GM12875 (cell line): ENCODE measurements around the gene RCOR2.

ENCODE experiments used
- H3K4me3 ChIP-seq: one replicate; pipeline ENCODE4 v1.5.1; 2011; ENCODE audit warnings: low read depth, low read length, control low read depth
- TF ChIP-seq, protein P1 (sequence below): IDR thresholded peaks from 2 replicates; pipeline ENCODE4 v1.5.1; 2011; ENCODE audit warnings: low read depth, mild to moderate bottlenecking, control low read depth, inconsistent platforms, low read length, moderate library complexity, borderline replicate concordance; ENCODE audit not compliant: insufficient read depth

RCOR2 gene

DNA sequence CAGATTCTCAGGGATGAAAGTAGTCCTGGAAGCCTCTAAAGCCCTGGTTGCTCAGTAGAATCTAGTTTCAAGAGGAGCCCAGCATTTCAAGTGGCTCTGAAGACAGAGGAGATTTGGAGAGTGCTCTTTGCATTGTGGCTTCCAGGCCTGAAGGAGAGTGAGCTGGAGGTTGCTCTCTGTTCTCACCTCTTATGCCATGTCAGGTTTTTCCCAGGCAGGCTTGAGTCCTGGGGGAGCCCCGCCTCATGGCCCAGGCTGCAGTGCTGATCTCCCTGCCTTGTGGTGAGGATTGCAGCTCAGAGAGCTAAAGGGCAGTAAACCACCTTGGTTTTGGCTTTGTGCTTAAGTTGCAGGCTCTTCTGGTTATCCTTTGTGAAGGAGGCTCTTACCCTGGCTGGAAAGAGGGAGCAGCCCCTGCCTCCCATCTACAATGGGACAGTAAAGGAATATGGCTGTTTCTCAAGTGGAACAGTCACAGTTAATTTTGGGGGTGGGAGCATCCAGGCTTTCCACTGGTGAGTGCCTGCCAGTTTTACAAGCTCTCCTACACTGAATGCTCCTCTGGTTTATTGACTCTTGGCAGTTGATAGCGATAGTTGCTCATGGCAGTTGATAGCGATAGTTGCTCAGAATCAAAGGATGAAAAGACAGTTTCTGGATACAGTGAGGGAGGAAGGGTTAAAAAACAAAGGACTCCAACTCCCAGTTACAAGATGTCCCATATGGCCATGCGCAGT is 32.6 kb downstream of the RCOR2 start:
- no peak overlapping the region for H3K4me3 ChIP-seq
- TF ChIP-seq, protein P1, sequence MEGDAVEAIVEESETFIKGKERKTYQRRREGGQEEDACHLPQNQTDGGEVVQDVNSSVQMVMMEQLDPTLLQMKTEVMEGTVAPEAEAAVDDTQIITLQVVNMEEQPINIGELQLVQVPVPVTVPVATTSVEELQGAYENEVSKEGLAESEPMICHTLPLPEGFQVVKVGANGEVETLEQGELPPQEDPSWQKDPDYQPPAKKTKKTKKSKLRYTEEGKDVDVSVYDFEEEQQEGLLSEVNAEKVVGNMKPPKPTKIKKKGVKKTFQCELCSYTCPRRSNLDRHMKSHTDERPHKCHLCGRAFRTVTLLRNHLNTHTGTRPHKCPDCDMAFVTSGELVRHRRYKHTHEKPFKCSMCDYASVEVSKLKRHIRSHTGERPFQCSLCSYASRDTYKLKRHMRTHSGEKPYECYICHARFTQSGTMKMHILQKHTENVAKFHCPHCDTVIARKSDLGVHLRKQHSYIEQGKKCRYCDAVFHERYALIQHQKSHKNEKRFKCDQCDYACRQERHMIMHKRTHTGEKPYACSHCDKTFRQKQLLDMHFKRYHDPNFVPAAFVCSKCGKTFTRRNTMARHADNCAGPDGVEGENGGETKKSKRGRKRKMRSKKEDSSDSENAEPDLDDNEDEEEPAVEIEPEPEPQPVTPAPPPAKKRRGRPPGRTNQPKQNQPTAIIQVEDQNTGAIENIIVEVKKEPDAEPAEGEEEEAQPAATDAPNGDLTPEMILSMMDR, result no peak

DNA sequence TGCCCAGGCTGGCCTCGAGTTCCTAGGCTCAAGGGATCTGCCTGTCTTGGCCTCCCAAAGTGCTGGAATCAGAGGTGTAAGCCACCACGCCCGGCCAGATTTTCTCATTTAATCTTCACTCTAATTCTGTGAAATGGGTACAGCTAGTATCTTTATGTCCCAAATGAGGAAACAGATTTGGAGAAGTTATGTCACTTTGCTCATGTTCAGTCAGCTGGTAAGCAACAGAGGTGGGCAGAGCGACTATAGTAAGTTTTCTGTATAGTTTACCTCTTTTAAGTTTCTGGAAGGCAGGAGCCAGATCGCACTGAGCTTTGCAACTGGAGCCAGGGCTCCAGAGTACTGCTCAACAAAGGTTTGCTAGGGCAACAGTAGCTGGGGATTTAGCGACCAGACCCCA is 33.2 kb downstream of the RCOR2 start:
- H3K4me3 ChIP-seq, result no peak overlapping the region
- TF ChIP-seq, protein P1, result no peak

DNA sequence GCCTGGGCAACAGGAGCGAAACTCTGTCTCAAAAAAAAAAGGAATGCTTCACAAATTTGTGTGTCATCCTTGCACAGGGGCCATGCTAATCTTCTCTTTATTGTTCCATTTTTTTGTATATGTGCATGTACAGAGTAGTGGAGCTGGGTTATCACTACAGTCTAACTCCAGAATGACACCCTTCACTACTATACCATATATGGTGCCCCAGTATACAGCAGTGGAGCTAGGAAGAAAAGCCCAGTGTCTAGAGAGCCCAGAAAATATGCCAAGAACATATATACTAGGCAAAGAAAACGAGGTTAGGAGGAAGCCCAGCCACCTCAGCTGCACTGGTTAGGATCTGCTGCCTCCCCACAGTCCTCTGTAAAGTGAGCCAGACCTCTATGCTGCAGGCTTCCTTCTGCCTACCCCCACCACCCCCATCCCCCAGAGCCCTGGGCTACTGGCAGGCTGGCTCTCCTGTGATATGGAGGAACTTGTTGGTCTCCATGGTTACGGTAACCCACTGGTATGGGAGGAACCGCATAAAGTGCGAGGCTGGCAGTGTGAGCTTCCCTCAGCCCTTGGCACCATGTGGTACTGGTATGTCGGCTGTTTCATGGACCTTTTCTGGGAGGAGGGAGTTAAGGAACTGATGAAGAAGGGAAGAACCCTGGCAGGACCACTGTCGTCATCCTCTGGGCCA is 34.3 kb downstream of the RCOR2 start:
- no peak overlapping the region for H3K4me3 ChIP-seq

DNA sequence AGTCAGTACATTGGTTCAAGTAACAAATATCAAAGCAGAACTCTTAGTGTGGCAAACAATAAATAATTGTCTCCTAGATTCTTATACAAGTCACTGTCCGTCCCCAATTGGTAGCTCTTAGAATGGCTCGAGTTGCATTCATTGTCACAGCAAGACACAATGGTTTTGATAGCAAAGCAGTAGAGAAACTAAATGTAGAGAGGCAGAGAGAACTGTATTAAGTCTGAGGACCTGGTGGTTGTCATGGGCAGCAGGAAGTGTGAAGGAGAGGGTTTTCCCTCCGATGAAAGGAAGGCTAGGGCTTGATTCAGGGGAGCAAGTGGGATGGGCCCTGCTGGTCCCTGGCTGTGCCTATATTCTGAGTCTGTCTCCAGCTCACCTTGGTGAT is 36.6 kb downstream of the RCOR2 start:
- H3K4me3 ChIP-seq, result no peak overlapping the region
- TF ChIP-seq, protein P1, result no peak

More for the DNA sequence above, 34.3 kb downstream of the RCOR2 start:
- TF ChIP-seq, protein P1, result no peak

DNA sequence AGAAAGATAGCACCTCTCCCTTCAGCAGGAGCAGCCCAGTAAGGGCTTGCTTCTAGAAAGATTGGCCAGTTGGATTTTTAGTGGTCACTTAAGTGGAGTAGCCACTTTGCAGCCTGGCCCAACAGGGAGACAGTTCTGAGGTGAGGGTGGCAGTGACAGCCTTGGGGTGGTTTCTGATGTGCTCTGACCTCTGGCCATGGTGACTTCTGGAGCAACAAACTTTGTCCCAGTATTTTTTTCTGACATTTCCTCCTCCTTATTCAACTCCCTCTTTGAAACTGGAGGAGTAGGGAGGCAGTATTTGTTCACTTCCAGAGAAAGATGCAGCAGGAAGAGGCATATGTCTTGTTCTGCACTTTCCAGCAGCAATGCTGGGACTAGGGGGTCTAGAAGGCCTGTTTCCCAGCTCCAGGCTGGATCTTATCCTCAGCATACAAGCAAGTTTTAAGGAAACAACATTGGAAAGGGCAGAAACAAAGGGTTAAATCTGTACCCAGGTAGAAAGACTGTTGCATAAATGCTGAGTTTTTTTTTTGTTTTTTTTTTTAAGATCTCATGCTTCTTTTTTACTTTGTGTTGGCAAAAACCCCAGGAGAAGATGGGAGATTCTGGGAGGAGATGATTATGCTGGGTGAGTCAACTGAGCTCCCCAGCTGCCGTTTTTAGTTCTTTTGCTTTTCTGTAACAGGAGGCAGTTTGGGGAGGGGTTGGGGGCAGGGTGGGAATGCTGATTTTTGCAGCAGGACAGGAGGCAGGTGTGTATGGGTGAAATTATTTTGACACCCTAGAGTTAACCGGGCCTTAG is 37.2 kb downstream of the RCOR2 start:
- TF ChIP-seq, protein P1, result no peak
- H3K4me3 ChIP-seq, result no peak overlapping the region

DNA sequence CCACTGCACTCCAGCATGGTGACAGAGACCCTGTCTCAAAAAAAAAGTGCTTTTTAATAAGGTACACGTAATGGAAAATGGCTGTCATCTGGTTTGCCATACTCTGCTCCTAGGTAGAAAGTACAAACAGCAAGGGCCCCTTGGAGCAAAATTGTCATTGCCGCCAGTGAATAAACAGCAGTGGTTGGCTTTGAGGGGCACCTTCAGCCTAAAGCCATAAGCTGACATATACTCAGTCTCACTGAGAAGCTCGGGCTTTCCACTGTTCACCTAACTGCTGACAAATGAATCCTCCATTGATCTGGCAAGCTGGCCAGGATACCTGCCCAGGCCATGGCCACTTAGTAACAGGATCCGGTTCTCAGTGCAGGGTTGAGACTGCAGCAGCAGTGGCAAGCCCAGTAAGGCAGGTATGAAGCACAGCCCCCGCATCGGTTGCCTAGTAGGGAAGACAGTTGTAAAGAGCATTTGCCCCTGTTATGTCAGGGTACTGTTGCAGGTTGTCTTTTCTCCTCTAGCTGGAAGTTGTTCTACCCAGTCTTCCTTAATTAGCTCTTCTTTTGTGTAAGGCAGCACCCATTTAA is 39.2 kb downstream of the RCOR2 start:
- H3K4me3 ChIP-seq, result no peak overlapping the region
- TF ChIP-seq, protein P1, result no peak
